GM12872 (cell line): ENCODE results near the gene ARL15.

Experiments
- TF ChIP-seq, protein P1 (sequence below): IDR thresholded peaks from 3 replicates; pipeline ENCODE4 v1.5.1; 2011; ENCODE audit warnings: low read depth, mild to moderate bottlenecking, low read length, moderate library complexity; ENCODE audit not compliant: insufficient read depth

ARL15 gene

DNA sequence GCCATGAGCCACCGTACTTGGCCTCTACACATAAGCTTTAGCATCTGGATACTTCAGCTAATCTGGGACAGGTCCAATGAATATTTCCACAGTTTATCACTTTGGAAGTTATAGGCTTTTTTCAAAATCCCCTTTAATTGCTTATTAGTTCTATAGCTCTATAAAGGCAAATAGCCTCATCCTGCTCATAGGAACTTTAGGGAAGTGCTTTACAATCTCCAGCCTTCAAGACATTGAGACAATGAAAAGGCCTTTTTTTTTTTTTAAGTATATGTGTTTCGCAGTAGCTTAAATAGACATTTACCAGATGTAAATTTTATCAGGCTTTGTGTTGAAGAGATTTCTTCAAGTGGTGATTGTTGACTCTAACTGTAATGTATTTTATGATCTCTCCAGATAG, 224.2 kb downstream of the ARL15 start:
- TF ChIP-seq, protein P1, sequence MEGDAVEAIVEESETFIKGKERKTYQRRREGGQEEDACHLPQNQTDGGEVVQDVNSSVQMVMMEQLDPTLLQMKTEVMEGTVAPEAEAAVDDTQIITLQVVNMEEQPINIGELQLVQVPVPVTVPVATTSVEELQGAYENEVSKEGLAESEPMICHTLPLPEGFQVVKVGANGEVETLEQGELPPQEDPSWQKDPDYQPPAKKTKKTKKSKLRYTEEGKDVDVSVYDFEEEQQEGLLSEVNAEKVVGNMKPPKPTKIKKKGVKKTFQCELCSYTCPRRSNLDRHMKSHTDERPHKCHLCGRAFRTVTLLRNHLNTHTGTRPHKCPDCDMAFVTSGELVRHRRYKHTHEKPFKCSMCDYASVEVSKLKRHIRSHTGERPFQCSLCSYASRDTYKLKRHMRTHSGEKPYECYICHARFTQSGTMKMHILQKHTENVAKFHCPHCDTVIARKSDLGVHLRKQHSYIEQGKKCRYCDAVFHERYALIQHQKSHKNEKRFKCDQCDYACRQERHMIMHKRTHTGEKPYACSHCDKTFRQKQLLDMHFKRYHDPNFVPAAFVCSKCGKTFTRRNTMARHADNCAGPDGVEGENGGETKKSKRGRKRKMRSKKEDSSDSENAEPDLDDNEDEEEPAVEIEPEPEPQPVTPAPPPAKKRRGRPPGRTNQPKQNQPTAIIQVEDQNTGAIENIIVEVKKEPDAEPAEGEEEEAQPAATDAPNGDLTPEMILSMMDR, result no peak

DNA sequence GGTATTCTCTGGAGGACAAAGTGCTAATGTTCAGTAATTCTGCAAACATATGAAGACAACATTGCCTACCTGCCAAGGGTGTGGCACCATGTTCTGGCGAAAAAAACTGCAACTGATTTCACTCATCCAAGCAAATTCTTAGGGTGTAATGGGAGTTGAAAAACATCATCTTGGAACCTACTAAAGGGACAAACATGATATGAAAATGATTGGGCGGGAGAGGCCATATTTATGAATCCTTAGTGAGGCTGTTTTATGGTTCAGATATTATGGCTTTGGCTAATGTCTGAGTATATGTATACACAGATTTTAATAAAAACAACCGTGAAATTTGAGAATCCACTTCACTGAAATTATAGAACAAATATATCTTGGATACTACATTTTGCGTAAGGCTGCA, 225.7 kb downstream of the ARL15 start:
- TF ChIP-seq, protein P1, result no peak

DNA sequence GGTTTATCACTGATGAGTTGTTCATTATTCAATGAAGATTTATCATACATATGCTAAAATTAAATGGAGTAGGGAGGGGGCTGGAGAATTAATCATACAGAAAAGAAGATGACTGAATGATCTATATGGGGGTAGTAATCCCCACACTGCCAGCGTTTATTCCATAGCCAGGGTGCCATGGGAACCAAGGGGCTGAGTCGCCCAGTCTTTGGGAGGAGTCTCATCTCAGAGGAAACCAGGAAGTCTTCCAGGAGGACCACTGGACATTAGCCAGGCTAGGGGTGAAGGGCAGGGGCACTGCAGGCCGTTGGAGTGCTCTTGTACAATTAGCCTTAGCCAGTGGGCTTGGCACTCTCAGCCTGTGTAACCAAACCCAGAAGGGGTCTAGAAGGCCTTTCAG, 226.5 kb downstream of the ARL15 start:
- TF ChIP-seq, protein P1, result no peak

DNA sequence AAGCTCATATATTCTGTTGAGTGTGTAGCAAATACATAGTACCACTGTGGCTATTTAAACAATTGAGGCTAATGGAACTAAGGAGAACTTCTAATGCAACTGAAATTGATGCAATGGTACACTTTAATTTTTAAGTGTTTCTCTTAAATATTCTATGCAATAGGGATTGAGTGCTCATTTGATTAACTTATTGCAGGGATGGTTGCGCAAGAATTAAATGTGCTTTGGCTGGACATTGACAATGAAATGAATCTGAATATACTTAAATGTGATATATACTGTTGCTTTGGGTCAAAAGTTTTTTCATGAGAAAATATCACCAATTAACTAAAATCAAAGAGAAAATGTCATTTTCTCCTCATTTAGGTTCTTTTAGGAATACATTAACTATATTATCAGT, 227.1 kb downstream of the ARL15 start:
- TF ChIP-seq, protein P1, result no peak

DNA sequence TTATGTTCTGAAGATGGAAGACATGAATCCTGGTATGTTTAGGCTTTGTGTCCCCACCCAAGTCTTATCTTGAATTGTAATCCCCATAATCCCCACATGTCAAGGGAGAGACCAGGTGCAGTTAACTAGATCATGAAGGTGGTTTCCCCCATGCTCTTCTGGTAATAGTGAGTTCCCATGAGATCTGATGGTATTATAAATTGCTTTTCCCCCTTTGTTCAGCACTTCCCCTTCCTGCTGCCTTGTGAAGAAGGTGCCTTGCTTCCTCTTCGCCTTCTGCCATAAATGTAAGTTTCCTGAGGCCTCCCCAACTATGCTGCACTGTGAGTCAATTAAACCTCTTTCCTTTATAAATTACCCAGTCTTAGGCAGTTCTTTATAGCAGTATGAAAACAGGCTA, 229.0 kb downstream of the ARL15 start:
- TF ChIP-seq, protein P1, result no peak

DNA sequence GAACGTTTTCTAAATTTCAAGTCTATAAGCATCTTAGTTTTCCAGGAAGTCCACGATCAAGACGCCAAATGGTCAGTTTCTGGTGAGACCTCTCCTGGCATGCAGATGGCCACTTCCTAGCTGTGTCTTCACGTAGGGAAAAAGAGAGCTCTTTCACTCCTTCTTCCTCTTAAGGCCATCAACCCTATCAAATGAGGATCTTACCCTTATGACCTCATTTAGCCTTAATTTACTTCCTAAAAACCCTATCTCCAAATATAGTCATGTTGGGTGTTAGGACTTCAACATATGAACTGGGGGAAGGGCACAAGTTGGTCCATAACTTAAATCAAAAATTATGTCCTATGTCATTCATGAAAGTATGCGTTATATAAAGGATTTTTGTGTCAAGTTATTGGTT, 229.5 kb downstream of the ARL15 start:
- TF ChIP-seq, protein P1, result no peak

DNA sequence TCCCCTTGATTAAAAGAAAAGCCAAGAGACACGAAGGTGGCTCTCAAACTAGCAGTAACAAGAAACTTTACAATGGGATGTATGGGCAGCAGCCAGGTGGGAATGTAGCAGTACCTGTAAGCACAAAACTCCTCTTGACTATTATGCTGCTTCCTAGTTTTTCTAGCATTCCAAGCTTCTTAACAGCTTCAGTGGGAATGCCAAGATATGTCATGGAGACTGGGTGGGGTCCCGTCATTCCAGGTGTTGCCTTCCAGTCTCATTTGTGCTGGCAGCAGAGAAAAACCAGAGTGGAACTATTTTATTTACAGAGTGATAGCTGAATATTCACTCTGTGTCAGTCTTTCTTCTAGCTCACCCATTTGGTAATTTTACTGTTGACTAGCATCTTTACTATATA, 236.6 kb downstream of the ARL15 start:
- TF ChIP-seq, protein P1, result no peak

DNA sequence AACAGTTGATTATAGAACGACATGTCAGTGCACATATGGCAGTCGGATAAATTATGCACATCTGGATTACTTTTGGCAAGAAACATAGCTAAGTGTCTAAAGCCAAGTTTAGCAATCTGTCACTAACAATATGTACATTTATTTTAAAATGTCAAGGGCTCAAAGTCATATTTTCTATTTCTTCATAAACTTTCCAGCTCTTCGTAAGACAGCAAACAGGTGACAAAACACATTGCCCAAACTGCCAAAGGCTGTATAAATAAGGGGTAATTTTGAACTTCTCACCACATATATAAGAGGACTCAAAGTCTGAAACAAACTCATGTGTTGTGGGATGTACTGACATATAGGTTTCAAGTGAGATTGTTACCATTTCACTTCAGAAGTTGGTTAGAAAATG, 237.2 kb downstream of the ARL15 start:
- TF ChIP-seq, protein P1, result no peak
